Jurkat, Clone E6-1 (cell line): ENCODE results near the gene PARP8.
A peak's percentile ranks its signal among the peaks of the same experiment; 100 is the strongest.

ENCODE experiments used
- DNase-seq: peaks from one replicate; pipeline ENCODE4 v3.0.0-alpha.2; 2011; ENCODE audit warnings: low read depth, low spot score
- H3K4me3 ChIP-seq: 2 replicates; pipeline ENCODE4 v1.5.1; 2011; ENCODE audit warnings: mild to moderate bottlenecking, low read length, control low read depth, moderate library complexity

Gene PARP8

DNA sequence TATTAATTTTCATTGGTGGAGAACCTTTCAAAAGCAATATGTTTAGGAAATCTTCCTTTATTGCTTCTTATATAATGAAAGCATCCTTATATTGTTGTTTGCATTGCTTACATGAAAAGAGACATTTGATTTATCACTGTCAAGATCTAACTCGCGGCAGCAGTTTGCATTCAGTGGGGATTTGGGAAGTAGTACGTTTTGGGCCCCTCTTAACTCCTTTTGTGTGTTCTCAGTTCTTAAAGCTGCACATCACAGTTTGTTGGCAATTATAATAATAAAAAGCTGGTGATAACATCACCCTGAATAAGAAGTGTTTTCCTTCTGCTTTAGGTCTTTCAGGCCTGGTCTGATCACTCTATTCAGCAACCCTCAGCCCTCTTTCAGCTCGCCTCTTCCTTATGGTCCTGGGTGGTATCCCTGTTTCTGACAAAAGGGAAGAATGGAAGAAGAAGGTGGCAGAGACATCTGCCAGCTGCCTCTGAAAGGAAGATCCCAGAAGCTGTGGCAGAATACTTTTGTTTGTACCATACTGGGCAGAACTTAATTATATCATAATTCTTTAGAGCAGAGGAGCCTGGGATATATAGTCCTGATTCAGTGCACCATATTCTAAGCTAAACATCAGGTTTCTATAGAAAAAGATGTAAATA, 53.7 kb downstream of the PARP8 start:
- no peak overlapping the region for H3K4me3 ChIP-seq
- no peak for DNase-seq

DNA sequence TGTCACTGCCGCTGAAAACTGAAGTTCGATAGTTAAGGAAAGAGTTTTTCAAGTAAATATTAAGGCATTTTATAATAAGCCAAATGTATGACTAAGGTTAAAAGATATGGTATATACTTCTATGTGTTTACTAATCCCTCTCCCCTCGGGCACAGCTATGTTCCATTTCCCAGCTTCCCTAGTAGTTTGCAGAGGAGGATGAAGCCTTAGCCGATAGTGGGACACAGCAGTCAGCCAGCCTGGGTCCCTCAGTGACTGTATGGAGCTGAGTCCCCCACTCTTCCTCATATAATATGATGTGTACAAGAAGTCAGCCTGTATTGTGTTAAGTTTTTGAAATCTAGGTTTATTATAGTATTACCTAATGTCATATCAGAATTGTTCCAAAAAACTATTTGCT, 55.8 kb downstream of the PARP8 start:
- DNase-seq = no peak
- H3K4me3 ChIP-seq = no peak overlapping the region

DNA sequence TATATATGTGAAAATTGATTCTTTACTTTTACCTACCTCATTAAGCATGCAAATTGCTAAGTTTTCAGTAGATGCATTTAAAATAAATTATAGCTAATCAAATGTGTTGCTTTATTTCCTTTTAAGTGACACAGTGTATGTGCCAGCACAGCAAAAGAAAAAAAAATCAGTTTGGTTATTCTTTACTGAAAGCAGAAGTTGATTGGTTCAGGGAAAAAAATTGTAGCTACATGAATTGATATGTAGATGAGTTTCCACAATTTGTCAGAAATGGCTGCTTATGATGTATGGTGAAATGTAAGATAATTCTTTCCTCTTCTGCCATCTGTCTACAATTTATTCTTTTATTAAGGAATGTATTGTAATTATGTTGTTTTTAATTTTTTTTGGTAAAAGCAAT, 57.8 kb downstream of the PARP8 start:
- no peak for DNase-seq
- no peak overlapping the region for H3K4me3 ChIP-seq

DNA sequence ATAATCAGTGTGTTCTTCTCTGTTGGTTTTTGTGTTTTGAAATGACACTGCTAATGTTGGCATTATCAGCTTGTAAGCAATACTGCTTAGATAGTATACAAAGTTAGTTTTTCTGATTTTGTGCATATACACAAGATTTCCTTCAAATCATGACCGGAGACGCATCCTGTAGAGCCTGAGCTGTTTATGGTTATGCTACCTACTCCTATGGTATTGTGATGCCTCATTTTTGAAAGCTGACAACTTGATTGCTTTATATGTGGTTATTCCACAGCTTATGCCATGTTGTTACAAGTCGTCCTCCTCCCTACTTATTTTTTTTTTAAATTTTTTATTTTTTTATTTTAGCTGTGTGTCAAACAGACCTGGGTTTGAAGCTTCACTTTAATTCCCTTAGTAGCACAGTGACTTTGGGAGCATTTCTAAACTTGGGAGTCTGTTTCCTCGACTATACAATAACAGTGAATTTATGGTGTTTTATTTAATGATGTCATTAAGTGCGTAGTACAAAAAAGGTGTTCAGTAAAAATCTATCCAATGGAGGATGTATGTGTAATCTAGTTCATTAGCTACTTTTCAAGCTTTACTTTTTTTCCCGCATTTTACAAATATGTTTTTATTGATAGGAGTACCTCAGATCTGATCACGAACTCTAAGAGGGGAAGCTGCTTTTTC, 59.5 kb downstream of the PARP8 start:
- no peak overlapping the region for H3K4me3 ChIP-seq
- no peak for DNase-seq

DNA sequence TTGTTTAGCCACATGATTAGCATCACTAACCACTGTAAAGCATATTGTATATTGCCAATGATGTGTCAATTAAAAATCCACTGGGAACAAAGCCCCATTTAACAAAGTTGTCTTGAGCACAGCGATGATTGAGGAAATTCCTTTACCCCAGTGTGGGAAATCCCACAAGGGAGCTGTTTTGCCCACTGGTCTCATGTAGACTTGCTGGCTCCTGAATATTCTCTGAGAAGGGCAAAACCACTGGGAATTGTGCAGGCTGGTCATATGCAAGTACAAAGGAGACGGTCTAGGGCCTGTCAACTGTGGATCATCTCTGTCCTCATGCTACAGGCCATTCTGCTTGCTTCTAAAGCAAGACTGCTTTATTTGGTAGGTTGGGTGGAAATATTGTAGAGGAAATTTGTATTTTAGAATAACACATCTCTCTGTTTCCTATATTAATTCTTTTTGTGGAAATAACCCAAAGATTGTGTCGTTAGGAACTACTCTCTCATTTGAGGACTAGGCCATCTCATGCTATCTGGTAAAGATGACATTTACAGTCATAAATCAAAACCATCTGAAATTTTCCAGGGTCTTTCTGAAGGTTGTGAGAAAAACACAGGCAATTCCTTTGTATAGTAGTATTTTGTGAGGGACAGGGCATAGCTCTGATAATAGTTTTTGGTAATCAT, 60.2 kb downstream of the PARP8 start:
- DNase-seq = no peak
- no peak overlapping the region for H3K4me3 ChIP-seq

DNA sequence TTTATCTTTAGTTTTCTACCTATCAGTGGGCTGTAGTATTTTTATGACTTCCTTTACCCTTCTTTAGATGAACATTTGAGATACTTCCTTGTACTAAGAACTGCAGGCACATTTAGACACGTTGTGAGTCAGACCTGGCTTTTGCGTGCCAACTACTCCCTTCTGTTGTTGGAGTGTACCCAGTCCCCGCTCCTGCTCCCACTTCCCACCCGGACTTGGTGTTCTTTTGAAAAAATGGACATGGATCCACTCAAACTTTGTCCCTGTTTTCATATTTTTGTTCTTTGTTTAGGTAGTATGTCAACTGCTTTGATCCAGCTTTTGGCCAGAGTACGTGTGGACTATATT, 60.7 kb downstream of the PARP8 start:
- DNase-seq = no peak

DNA sequence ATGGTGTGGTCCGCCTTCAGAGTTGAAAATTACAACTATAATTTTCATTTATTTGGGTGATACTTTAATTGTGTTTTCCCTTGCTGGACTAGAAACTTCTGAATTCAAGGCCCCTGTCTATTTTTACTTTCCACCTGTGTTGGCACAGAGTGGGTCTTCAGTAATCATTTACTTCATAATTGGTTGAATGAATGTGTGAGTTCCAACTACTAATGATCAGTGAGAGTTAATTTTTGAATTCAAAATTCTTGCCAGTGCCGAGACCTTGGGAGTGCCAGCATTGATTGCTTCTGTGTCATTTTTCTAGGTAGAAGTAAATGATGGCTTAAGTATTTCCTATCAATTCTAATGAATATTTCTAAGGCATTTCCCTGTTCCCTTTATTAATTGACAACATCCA, 61.4 kb downstream of the PARP8 start:
- DNase-seq = no peak

More for the DNA sequence above, 60.7 kb downstream of the PARP8 start:
- no peak overlapping the region for H3K4me3 ChIP-seq

DNA sequence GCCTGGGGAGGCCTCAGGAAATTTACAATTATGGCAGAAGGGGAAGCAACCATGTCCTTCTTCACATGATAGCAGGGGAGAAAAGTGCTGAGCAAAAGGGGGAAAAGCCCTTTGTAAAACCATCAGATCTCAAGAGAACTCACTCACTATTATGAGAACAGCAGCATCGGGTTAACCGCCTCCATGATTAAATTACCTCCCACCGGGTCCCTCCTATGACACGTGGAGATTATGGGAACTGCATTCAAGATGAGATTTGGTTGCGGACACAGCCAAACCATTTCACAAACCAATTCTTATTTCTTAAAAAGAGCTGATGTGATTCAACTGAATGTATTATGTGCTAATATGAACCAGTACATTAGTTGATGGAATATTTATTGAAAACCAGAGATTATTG, 63.9 kb downstream of the PARP8 start:
- no peak overlapping the region for H3K4me3 ChIP-seq
- no peak for DNase-seq

More for the DNA sequence above, 61.4 kb downstream of the PARP8 start:
- H3K4me3 ChIP-seq = no peak overlapping the region

DNA sequence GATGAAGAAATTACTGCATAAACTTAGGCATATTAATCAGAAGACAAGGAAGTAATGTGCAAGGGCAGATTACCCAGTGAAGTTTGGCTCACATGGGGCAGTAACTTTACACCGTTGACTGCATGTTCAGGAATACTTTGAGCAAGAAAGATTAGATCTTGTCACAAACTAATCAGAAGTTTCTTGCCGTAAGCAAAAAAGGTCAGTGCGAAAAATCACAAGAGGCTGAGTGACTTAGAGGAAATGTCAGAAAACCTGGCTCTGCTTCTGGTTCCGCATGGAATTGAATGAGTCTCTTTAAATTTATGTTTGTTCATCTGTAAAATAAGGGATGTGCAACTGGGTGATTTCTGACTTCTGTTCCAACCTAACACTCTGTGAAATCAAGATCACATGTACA, 64.4 kb downstream of the PARP8 start:
- DNase-seq = no peak
- no peak overlapping the region for H3K4me3 ChIP-seq

DNA sequence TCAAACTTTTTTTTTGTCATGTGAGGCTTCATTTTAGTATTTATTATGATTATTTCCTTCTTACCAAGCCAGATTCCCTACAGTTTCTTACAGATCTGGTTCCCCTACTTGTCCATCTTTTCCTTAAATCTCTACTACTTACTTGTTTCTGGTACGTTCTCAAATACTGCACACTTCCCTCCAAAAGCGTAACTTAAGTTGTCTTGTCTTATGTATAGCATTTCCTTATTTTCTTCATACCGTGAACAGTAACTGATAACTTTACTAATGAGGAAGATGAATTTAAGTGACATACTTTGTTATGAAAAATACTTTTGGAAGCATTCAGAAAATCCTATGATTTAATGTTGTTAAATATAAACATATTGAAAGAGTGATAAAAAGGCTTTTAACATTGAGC, 67.3 kb downstream of the PARP8 start:
- DNase-seq = no peak
- no peak overlapping the region for H3K4me3 ChIP-seq

DNA sequence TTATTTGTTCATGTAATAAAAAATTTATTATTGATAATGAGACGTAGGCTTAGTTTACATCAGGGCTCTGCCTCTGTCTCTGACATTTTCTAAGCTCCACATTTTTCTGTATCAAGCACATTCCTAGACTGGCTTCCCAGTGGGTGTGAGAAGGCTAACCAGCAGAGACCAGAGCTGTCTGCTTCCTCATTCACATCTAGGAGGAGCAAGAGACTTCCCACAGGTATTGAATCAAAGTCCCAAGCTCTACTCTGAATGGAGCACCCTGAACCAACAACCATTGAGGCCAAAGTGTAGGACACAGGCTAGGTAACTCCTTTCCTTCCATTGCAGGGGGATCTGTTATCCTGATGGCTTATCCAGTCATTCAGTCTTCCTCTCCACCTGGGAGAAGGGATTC, 72.4 kb downstream of the PARP8 start:
- H3K4me3 ChIP-seq = no peak overlapping the region
- DNase-seq = no peak

DNA sequence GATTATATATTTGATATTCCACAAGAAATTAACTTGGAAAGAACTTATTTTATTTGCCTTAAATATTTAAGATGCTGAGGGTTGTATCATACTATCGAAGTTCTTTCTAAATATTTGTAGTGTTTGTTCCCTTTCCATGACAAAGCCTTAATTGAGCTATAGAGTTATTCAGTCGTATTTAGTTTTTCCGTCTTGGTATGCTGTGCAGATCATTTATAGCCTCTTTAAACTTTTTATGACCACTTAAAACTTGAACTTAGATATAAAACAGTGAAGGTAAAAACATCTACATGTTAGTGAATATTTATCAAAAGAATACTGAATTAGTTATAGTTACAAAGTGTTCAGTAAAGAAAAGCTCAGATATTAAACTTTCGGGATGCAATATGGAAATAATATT, 74.4 kb downstream of the PARP8 start:
- DNase-seq = no peak
- H3K4me3 ChIP-seq = no peak overlapping the region

DNA sequence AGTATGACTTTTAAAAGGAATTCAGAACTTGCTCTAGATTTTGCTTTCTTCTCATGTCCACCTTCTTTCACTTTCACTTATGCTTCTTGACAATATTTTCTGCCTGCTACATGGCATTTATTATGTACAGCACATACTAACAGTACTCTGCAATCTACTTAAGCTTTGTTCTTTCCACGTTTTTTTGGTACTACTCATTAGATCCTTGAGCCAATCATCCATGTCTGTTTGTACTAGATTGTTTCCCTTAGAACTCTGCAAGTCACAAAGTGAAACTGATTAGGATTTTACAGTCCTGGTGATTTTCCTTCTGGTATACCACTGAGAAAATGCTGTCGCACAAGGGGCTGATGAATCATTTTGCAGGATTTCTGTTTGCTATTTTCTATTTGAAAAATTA, 78.3 kb downstream of the PARP8 start:
- H3K4me3 ChIP-seq = peak overlapping the region; percentile 38

DNA sequence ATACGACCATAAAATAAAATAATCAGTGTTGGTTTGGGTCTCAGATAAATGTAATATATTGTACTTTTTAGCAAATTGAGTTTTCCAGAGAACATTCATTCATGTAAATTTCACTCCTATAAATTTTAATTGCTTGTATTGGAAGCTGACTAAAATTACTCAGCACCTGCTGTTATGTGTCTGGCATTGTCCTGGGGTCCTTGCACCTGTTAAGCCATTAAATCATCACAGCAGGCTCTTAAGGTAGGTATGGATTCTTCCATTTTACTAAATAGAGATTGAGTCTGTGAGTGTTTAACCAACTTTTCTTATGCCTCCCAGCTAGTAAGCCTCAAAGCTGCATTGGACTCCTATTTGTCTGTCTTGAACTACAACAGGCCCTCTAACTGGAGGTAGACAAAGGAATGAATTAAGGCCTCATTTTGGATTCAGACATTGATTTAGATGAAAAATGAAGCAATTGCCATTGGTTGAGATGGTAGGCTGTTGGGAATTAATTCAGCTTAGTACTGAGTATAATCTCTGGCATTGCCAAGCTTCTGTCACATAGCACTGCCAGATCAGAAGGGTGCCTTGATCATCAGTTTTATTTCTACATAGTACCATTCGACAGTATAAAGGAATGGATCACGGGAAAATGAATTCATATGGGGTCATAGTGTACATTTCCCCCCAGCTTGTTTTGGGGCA, 78.9 kb downstream of the PARP8 start:
- DNase-seq = no peak
- peak overlapping the region; percentile 38 for H3K4me3 ChIP-seq

More for the DNA sequence above, 78.3 kb downstream of the PARP8 start:
- DNase-seq = peak; percentile 44

DNA sequence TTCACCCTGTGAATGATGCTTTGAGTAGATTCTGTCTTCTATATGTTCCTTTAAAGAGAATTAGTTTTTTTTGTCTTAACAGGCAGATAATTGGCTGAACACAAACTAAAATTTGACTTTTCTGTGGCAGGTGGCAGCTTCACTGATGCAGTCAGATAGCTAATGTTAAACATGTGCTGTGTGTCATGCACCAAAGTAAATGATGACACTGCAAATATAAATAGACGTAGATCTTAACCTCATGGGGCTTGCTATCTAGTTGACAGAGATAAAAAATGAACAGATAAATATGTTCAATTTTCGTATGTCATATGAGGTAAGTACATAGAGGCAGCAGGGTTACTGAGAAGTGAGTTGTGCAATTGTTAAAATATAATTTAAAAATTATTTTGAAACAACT, 82.7 kb downstream of the PARP8 start:
- no peak for DNase-seq
- H3K4me3 ChIP-seq = no peak overlapping the region

DNA sequence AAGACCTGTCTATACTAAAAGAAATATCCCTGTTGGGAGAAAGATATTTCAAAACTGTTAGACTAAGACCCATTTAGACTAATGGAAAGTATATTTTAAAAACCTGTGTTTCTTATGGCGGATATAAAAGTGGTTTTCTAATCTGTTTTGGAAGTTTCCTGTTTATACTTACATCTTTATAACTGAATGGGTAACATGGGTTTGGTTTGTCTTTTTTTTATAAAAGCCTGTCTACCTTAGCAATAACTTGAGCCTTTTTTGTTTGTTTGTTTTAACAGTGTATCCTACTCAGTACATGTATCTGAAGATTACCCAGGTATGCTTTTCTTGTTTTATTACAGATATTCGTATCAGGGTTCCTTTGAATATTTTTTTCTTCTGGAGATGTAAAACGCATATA, 83.4 kb downstream of the PARP8 start:
- peak; percentile 28 for DNase-seq
- H3K4me3 ChIP-seq = no peak overlapping the region

DNA sequence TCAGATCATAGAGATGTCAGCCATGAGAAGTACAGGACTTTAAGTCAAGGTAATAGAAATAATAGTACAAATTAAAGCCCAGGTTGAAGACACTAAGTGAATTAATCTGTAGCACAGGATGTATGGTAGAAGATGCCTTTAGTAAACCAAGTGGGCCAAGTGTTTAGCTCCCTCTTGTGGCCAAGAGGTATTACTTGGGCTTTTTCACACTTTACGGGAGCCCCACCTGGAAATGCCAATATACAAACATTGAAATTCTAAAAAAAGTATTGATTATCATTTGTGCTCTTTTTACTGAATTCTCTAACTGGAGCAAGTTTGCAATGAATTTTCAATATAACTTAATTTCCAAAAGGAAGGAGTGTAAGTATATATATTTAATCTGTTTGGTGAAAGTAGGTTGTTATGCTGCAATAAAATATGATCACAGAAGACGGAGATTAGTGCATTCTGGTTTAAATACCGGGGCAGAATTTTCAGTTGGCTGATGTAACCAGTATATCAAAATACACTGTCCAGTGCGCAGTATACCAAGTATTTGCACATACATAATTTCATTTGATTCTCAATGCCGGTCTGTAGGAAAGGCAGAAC, 84.7 kb downstream of the PARP8 start:
- peak; percentile 74 for DNase-seq
- no peak overlapping the region for H3K4me3 ChIP-seq

DNA sequence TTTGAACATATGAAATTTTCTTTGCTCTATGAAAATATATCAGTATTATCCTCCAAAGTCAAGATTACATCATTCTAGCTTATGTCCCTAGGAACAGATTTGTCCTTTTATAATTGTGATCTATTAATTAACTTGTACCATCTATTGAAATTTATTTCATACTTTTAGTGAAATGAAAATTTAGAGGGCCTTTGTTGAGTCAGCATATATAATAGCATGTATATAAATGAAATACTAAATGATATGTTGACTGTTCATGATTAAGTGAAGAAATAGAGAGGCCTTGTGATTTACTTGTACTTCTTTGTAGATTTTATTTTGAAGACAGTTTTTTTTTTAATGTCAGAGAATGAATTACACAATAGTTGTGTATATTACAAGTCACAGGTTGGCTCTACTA, 86.4 kb downstream of the PARP8 start:
- DNase-seq = no peak
- no peak overlapping the region for H3K4me3 ChIP-seq

DNA sequence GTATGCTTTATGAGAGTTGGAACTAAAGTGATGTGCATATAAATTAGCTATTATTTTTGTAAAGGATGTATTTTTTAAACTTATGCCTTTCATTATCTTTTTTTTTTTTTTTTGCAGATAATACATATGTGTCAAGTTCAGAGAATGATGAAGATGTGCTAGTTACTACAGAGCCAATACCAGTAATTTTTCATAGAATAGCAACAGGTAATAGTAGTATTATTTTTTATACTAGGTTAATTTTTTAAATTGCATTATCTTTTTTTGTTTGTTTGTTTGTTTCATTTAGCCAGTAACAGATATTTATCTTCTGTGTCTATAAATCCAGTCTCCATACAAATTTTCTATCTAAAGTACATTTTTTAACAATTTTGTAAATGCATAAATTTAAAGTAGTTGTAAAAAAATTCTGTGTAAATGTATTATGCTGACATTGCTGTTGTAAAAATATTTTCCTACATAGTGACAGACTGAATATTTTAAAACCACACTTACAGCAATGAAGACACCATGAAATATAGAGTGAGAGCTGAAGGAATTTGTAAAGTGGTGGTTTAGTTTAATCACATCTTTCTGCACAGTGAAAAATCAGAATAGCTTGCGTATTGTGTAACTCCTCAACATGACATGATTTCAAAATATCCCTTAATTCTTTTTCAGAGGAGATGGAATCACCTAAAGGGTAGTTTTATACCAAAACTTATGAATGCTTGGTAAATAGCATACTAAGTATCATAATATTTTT, 93.3 kb downstream of the PARP8 start:
- DNase-seq = no peak
- no peak overlapping the region for H3K4me3 ChIP-seq
